ENCODE data around the gene DOCK8. TPM values are rescaled to one million over a fixed set of nuclear protein-coding genes. Genes with fewer than 3 reads are reported as not detected.

DOCK8 gene
- total RNA-seq, 2 experiments from 2014 or later = 370 to 374 TPM

DNA sequence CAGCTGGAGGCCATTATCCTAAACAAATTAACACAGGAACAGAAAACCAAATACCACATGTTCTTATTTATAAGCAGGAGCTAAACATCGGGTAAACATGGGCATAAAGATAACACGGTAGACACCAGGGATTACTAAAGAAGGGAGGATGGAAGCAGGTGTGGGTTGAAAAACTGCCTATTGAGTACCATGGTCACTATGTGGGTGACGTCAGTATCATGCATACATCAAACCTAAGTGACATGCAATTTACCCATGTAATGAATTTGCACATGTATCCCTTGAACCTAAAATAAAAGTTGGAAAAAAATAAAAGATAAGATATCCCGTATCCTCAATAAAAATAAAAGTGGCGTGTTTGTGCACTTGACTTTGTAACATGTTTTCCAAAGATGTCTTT, 88.8 kb downstream of the DOCK8 start:
- Mint-ChIP-seq H3K27me3 (no peaks in the 10 kb centered on the region), H3K27ac (no peak overlapping the region), H3K4me1 (peaks cover 30% of the 10 kb centered on the region), H3K36me3 (ENCODE audit: low read depth) (peaks cover 88% of the 10 kb centered on the region), H3K9me3 (no peaks in the 10 kb centered on the region), H3K4me3 (no peak overlapping the region)
- CTCF ChIA-PET = no interaction called here
- no peak for DNase-seq
- POLR2A ChIA-PET = no interaction called here

DNA sequence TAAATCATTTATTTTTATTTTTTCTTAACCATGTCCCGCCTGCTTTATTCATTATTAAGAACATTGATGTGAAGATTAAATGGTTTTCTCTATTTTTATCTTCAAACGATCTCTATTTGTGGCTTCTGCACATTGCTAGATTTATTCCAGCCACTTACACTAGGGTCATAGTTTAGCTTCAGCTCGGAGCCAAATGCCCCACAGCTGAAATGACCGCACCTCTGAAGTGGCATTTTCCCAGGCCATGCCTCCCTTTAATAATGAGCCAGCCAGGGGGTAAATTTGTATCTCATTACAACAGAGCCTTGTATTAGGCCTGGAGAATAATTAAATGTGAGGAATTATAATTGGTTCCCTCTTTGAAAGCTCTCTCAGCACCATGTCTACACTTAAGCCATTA, 89.4 kb downstream of the DOCK8 start:
- H3K27me3 Mint-ChIP-seq = no peaks in the 10 kb centered on the region
- POLR2A ChIA-PET = interaction anchor here (0.7 kb wide), 1 partner anchor 90 kb away, joined by 3 read pairs; the partner anchor contains the start of gene DOCK8
- CTCF ChIA-PET = no interaction called here
- peak overlapping the region; percentile 32 for H3K27ac Mint-ChIP-seq
- no peak for DNase-seq
- no peak overlapping the region for H3K4me3 Mint-ChIP-seq
- H3K9me3 Mint-ChIP-seq = no peaks in the 10 kb centered on the region
- peaks cover 27% of the 10 kb centered on the region for H3K4me1 Mint-ChIP-seq
- peaks cover 87% of the 10 kb centered on the region for H3K36me3 Mint-ChIP-seq (ENCODE audit: low read depth)

DNA sequence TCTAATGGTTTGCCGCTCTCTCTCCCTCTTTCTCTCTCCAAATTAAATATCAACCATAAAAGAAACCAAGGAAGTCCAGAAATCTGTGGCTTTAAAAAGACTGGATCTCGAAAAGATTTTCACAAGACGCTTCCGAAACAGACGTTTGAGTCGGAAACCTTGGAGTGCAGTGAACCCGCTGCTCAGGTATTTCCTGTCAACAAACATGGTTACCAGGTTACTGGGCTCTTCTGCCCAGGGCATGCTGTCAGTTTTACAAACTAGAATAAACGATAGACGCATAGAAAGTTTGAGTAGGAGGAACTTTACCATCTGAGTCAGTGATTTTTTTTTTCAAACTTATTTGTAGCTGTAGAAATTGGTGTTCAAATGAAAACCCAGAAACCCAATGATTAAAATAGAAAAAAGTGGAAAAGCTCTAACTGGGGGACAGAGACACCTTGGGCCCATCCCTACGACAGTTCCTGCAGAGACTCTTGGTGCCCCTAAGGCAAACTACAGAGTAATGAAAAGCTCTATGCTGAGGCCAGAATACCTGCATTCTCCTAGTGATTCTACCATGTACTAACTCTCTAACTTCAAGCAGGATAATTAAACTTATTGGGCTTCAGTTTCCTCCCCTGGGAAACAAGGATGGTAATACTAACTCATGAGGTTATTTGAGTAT, 90.0 kb downstream of the DOCK8 start:
- CTCF ChIA-PET = interaction anchor here (0.8 to 2.6 kb wide), 2 partner anchors 22 to 90 kb away, joined by 3 to 9 read pairs; partner anchors contain the start of gene DOCK8
- Mint-ChIP-seq H3K9me3 (no peaks in the 10 kb centered on the region), H3K36me3 (ENCODE audit: low read depth) (peaks cover 86% of the 10 kb centered on the region), H3K4me1 (peaks cover 27% of the 10 kb centered on the region), H3K4me3 (no peak overlapping the region), H3K27ac (peak overlapping the region; percentile 32), H3K27me3 (no peaks in the 10 kb centered on the region)
- POLR2A ChIA-PET = interaction anchor here (0.7 kb wide), 1 partner anchor 90 kb away, joined by 3 read pairs; the partner anchor contains the start of gene DOCK8
- DNase-seq = no peak

DNA sequence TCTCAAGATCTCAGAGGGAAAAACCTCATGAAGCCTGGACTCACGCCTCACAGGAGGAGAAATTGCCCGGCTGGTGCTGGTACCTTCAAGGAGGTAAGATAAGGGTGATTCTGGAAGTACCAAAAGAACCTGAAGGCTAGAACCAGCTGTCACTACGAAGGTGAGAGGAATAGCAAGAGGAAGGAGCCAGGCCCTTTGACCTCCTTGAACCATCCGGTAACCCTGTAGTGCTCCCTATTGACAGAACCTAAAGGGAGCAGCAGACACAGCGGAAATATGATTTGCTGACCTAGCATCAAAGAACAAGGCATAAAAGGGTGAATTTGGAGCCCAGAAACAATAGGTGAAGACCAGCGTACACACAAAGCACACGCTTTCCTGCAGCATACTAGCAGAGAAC, 92.2 kb downstream of the DOCK8 start:
- POLR2A ChIA-PET = interaction anchor here (1.3 kb wide), 1 partner anchor 14 kb away, joined by 3 read pairs; no protein-coding TSS in a partner anchor
- Mint-ChIP-seq H3K4me3 (no peak overlapping the region), H3K27ac (peak overlapping the region; percentile 1), H3K9me3 (no peaks in the 10 kb centered on the region), H3K36me3 (ENCODE audit: low read depth) (peaks cover 74% of the 10 kb centered on the region), H3K4me1 (peaks cover 20% of the 10 kb centered on the region), H3K27me3 (no peaks in the 10 kb centered on the region)
- CTCF ChIA-PET = interaction anchor here (0.6 to 2.6 kb wide), 5 partner anchors 22 to 241 kb away, joined by 3 to 9 read pairs (median 4); partner anchors contain the start of gene DOCK8
- peak; percentile 61 for DNase-seq

DNA sequence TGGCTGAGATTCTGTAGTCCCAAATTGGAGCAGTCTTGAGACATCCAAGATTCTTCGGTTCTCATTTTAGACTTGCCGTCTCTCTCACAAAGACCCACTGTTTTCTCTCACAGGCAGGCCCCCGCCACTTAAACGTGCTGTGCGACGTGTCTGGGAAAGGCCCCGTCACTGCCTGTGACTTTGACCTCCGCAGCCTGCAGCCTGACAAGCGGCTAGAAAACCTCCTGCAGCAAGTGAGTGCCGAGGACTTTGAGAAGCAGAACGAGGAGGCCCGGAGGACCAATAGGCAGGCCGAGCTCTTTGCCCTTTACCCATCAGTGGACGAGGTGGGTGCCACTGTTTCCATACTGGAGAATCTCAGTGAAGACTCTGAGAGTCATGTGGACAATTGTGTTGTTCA, 97.2 kb downstream of the DOCK8 start:
- no peaks in the 10 kb centered on the region for H3K4me1 Mint-ChIP-seq
- H3K27me3 Mint-ChIP-seq = no peaks in the 10 kb centered on the region
- no peak overlapping the region for H3K27ac Mint-ChIP-seq
- peaks cover 76% of the 10 kb centered on the region for H3K36me3 Mint-ChIP-seq (ENCODE audit: low read depth)
- DNase-seq = no peak
- CTCF ChIA-PET = no interaction called here
- no peaks in the 10 kb centered on the region for H3K9me3 Mint-ChIP-seq
- POLR2A ChIA-PET = interaction anchor here (0.6 to 1.6 kb wide), 2 partner anchors 27 to 172 kb away, joined by 3 read pairs; no protein-coding TSS in a partner anchor
- no peak overlapping the region for H3K4me3 Mint-ChIP-seq

DNA sequence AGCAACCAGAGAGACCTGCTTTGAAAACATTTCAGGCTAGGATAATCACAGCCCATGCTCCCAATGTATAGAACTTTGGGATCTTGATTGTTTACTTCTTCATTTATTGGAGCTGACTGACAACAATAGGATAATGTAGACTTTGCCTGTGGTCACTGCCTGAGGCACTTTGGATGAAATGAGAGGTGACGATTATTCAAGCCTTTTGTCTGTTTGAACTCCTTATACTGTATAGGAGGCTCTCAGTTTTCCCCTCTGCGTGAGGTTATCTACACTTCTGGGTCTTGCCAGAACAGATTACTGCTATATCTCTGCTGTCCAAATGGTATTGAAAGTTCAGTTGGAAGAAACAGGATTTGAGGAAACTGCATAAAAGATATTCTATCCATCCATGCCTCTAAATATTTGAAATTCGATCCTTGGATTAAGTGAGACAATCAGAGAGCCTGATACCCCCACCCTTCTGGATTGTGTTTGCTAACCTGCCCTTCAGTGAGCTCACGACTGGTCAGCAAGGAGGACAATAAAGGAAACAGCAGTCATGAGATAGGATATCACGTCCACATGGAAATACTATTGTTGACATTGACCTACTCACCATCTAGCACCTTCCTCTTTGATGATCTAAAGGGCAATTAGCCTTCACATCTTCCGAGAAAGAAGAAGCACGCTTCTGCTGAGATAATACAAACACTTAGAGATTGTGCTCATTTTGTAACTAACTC, 98.1 kb downstream of the DOCK8 start:
- peaks cover 77% of the 10 kb centered on the region for H3K36me3 Mint-ChIP-seq (ENCODE audit: low read depth)
- no peaks in the 10 kb centered on the region for H3K4me1 Mint-ChIP-seq
- no peak overlapping the region for H3K4me3 Mint-ChIP-seq
- DNase-seq = no peak
- no peaks in the 10 kb centered on the region for H3K27me3 Mint-ChIP-seq
- H3K9me3 Mint-ChIP-seq = no peaks in the 10 kb centered on the region
- peak overlapping the region; percentile 44 for H3K27ac Mint-ChIP-seq
- POLR2A ChIA-PET = no interaction called here
- CTCF ChIA-PET = no interaction called here

DNA sequence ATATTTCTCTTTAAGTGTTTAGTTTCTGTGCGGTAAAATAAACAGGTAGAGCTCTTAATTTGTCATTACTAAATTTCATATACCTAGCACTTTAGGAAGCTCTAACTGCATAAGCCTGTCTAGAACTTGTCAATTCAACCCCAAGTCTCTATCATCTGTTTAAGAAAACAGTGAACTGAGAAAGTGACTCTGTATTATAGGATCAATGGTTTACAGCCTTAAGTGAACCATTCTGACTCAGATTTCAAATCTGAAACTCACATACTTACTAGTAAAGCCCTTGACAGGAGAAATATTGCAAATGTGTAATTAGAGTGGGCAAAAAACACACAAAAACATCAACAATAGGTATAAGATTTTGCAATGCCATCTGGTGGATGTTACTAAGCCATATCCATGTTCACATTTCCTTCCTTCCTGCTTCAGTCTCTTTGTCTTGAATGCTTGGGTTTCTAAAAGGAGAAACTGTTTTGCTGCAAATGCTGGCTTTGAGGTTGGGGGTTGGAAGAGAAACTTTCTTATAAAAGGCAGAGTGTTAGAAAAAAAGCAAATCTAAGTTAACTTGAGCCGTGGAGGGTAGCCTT, 101.8 kb downstream of the DOCK8 start:
- DNase-seq = no peak
- Mint-ChIP-seq H3K4me1 (no peaks in the 10 kb centered on the region), H3K27me3 (no peaks in the 10 kb centered on the region), H3K4me3 (no peak overlapping the region), H3K27ac (no peak overlapping the region), H3K9me3 (no peaks in the 10 kb centered on the region), H3K36me3 (ENCODE audit: low read depth) (peaks cover 81% of the 10 kb centered on the region)
- ChIA-PET POLR2A (no interaction called here), CTCF (interaction anchor here (1.3 kb wide), 1 partner anchor 101 kb away, joined by 6 read pairs; the partner anchor contains the start of gene DOCK8)

DNA sequence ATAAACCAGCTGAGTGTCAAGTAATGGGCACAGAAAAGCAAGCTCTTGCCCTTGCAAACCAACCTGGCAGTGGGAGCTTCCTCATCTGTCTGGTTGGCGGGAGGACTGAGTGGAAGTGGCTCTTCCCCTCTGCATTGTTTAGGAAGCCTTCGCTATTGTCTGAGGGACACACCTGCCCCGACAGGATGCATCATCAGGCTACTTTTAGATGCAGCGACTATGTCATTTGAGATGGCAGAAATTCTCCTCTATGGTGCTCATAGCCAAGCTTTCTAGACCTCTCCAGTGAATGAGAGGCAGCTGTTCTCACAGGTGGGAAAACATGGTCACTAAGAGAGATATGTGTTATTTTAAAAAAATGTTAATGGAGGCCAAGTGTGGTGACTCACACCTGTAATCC, 104.0 kb downstream of the DOCK8 start:
- ChIA-PET POLR2A (no interaction called here), CTCF (interaction anchor here (1.1 kb wide), 1 partner anchor 23 kb away, joined by 3 read pairs; no protein-coding TSS in a partner anchor)
- H3K4me1 Mint-ChIP-seq = no peaks in the 10 kb centered on the region
- no peak overlapping the region for H3K27ac Mint-ChIP-seq
- no peak overlapping the region for H3K4me3 Mint-ChIP-seq
- H3K36me3 Mint-ChIP-seq (ENCODE audit: low read depth) = peaks cover 63% of the 10 kb centered on the region
- H3K9me3 Mint-ChIP-seq = no peaks in the 10 kb centered on the region
- no peak for DNase-seq
- no peaks in the 10 kb centered on the region for H3K27me3 Mint-ChIP-seq

DNA sequence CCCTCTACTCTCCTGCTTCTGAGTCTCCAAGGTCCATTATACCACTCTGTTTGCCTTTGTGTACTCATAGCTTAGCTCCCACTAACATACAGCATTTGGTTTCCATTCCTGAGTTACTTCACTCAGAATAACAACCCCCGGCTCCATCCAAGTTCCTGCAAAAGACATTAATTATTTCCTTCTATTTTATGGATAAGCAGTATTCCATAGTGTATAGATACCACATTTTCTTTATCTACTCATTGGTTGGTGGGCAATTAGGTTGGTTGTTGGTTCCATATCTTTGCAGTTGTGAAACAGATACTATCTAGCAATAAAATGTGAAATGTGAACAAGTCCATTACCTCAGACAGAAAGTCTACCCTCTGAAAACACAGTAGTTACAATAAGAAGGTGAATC, 110.3 kb downstream of the DOCK8 start:
- peaks cover 62% of the 10 kb centered on the region for H3K36me3 Mint-ChIP-seq (ENCODE audit: low read depth)
- H3K9me3 Mint-ChIP-seq = no peaks in the 10 kb centered on the region
- H3K27me3 Mint-ChIP-seq = no peaks in the 10 kb centered on the region
- ChIA-PET CTCF (no interaction called here), POLR2A (no interaction called here)
- H3K4me3 Mint-ChIP-seq = no peak overlapping the region
- H3K27ac Mint-ChIP-seq = no peak overlapping the region
- no peak for DNase-seq
- no peaks in the 10 kb centered on the region for H3K4me1 Mint-ChIP-seq

DNA sequence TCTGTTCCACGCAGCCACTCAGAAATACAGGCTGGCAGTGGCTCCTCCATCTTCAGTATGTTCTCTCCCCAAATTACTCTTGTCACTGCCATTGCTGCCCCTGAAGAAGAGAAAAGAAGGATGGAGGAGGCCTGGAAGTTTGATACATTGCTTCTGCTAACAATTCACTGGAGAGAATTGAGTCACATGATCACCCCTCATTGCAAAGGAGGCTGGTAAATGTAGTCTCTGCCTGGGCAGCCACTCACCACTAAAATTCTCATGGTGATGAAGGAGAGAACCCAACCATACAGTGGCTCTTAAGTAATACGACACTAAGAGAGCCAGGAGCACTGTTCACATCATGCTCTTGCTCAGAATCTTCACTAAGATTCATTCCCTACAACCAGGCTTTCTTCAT, 112.0 kb downstream of the DOCK8 start:
- Mint-ChIP-seq H3K9me3 (no peaks in the 10 kb centered on the region), H3K4me1 (no peaks in the 10 kb centered on the region), H3K36me3 (ENCODE audit: low read depth) (peaks cover 79% of the 10 kb centered on the region), H3K27ac (no peak overlapping the region), H3K27me3 (no peaks in the 10 kb centered on the region), H3K4me3 (no peak overlapping the region)
- DNase-seq = no peak
- POLR2A ChIA-PET = no interaction called here
- CTCF ChIA-PET = interaction anchor here (1.6 kb wide), 1 partner anchor 10 kb away, joined by 3 read pairs; no protein-coding TSS in a partner anchor

DNA sequence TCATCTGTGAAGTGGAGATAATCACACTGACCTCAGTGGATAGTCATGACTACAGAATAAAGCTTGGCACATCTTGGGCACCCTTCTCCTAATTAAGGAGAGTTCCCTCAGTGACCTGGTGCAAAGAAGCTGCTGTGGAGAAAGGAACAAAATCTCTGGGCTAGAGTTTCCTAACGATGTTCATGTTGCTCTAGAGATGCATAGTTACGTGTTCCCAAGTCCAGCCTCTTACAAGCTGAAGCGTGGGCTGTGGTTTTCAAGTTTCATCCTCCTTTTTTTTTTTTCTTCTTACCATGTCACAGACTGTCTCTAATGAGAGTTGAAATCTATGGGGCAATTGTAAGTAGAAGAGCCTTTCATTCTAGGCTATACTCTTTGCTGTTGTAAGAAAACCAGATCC, 113.8 kb downstream of the DOCK8 start:
- Mint-ChIP-seq H3K4me1 (no peaks in the 10 kb centered on the region), H3K27me3 (no peaks in the 10 kb centered on the region), H3K27ac (peak overlapping the region; percentile 19), H3K9me3 (no peaks in the 10 kb centered on the region), H3K4me3 (no peak overlapping the region), H3K36me3 (ENCODE audit: low read depth) (peaks cover 88% of the 10 kb centered on the region)
- CTCF ChIA-PET = no interaction called here
- DNase-seq = no peak
- POLR2A ChIA-PET = no interaction called here

DNA sequence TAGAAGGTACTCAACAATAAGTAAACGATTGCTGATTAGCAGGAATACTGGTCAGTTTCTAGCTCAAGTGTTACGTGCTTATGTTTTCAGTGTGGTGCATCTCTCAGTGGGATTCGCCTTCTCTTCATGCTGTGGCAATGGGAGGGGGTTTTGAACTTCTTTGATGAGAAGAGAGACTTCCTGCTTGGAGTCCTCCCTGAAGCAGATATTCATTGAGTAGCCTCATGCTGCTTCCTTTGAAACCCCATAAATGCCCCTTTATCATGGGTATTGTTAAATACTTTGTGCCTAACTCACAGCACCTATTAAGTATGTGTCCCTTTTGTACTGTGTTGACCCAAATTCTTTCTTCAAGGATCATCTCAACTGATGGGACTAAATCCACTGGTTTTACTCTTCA, 116.5 kb downstream of the DOCK8 start:
- no peaks in the 10 kb centered on the region for H3K27me3 Mint-ChIP-seq
- H3K9me3 Mint-ChIP-seq = no peaks in the 10 kb centered on the region
- no peak overlapping the region for H3K27ac Mint-ChIP-seq
- CTCF ChIA-PET = no interaction called here
- peaks cover 88% of the 10 kb centered on the region for H3K36me3 Mint-ChIP-seq (ENCODE audit: low read depth)
- H3K4me1 Mint-ChIP-seq = peaks cover 22% of the 10 kb centered on the region
- no peak overlapping the region for H3K4me3 Mint-ChIP-seq
- DNase-seq = no peak
- POLR2A ChIA-PET = no interaction called here

DNA sequence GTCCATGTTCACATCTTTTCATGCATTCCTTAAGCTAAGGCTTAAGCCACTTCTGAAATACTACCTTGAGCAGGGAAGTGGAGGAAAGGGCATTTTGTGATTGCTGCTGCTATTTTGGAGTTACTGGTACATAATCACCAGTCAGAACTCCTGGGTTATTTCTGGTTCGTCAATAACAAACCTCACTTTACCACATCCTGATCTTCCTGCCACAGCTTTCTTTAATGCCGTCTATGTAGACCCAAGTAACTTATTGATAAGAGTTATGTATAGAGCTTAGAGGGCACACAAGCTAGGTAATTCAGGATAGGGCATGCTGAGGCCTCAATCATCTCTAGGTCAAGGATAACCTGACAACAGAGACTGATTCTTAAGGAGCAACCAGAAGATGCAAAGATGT, 120.7 kb downstream of the DOCK8 start:
- ChIA-PET CTCF (no interaction called here), POLR2A (no interaction called here)
- Mint-ChIP-seq H3K27me3 (no peaks in the 10 kb centered on the region), H3K27ac (peak overlapping the region; percentile 71), H3K4me3 (no peak overlapping the region), H3K4me1 (peaks cover 22% of the 10 kb centered on the region), H3K36me3 (ENCODE audit: low read depth) (peaks cover 82% of the 10 kb centered on the region), H3K9me3 (no peaks in the 10 kb centered on the region)
- DNase-seq = no peak

Data from activated CD4-positive, alpha-beta memory T cell treated with anti-CD3 and anti-CD28 coated beads, Interleukin-2, amount 10 ng/mL, durations not matched to agents 7 days and 5 days (primary cell).